Cardiac muscle cell (in vitro differentiated cells and primary cell): Measurements from ENCODE around the gene KIAA1549. TPM values are rescaled to one million over a fixed set of nuclear protein-coding genes. Genes with fewer than 3 reads are reported as not detected.
"Not testable (repeated sequence)": the region's sequence is repeated elsewhere in the genome, so short reads cannot be mapped to it uniquely, and the experiment has no call there.

ENCODE experiments used
- DNase-seq, 2 donors: peaks; one replicate each; pipeline versions ENCODE4 v3.0.0 to v3.0.0-alpha.2; 2010 to 2017; ENCODE audit warnings: low read depth in 1 of 2, low spot score in 1 of 2
- H3K27ac ChIP-seq: fragments of 200-600 bp; sonication (generic); 2 replicates; pipeline ENCODE4 v1.5.1; 2016
- H3K27me3 ChIP-seq: fragments of 200-600 bp; sonication (generic); 2 replicates; pipeline ENCODE4 v1.6.0; 2016; ENCODE audit warnings: control low read depth
- H3K36me3 ChIP-seq: fragments of 200-600 bp; sonication (generic); 2 replicates; pipeline ENCODE4 v1.5.1; 2016; ENCODE audit warnings: control low read depth
- H3K4me1 ChIP-seq: fragments of 200-600 bp; sonication (generic); 2 replicates; pipeline ENCODE4 v1.8.1; 2017; ENCODE audit warnings: low read depth, mild to moderate bottlenecking, mixed run types
- H3K4me3 ChIP-seq: fragments of 200-600 bp; sonication (generic); 2 replicates; pipeline ENCODE4 v1.5.1; 2016; ENCODE audit warnings: mild to moderate bottlenecking
- H3K9me3 ChIP-seq: fragments of 200-600 bp; sonication (generic); 2 replicates; pipeline ENCODE4 v1.5.1; 2017; ENCODE audit warnings: low read depth, mild to moderate bottlenecking, control low read depth
- polyA plus RNA-seq: library from polyadenylated mRNA; unstranded; fragments of >200 nt; fragmentation: Nextera tagmentation; extraction: Ambion mirVana; gene quantifications from 2 replicates; pipeline ENCODE4 v1.2.1, GENCODE V29; 2016
- total RNA-seq: library from RNA; depleted of rRNA; stranded (reverse); fragments of >200 nt; gene quantifications from 2 replicates; pipeline ENCODE4 v1.2.3, GENCODE V29; 2016
- TF ChIP-seq, protein P1 (sequence below): IDR thresholded peaks from 2 replicates; pipeline ENCODE4 v1.5.1; 2012; ENCODE audit warnings: low read depth, mild to moderate bottlenecking, low read length

KIAA1549 gene
- total and polyA plus RNA-seq, 2 experiments from 2014 or later: 7.5 to 13.6 TPM

DNA sequence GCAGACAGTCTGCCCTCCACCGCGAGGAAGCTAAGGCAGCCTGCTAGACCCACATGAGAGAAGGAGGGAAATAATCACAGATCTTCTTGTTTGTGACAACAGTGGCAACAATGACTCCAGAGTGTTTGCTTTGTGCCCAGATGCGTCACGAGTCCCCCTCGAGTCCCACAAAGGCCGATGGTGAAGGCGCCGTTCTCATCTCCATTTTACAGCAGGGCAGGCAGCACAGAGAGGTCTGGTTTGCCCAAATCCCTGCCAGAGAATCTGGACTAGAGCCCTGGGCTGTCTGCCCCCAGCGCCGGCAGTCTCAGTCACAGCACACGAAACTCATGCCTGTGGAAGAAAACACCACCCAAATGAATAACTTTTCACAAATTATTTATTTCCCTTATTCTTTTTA is 38.1 kb downstream of the KIAA1549 start:
- TF ChIP-seq, protein P1, sequence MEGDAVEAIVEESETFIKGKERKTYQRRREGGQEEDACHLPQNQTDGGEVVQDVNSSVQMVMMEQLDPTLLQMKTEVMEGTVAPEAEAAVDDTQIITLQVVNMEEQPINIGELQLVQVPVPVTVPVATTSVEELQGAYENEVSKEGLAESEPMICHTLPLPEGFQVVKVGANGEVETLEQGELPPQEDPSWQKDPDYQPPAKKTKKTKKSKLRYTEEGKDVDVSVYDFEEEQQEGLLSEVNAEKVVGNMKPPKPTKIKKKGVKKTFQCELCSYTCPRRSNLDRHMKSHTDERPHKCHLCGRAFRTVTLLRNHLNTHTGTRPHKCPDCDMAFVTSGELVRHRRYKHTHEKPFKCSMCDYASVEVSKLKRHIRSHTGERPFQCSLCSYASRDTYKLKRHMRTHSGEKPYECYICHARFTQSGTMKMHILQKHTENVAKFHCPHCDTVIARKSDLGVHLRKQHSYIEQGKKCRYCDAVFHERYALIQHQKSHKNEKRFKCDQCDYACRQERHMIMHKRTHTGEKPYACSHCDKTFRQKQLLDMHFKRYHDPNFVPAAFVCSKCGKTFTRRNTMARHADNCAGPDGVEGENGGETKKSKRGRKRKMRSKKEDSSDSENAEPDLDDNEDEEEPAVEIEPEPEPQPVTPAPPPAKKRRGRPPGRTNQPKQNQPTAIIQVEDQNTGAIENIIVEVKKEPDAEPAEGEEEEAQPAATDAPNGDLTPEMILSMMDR: no peak
- no peak for DNase-seq
- H3K4me1 ChIP-seq: peaks cover 12% of the 10 kb centered on the region
- H3K27ac ChIP-seq: no peak overlapping the region
- H3K4me3 ChIP-seq: no peak overlapping the region
- no peaks in the 10 kb centered on the region for H3K27me3 ChIP-seq
- H3K9me3 ChIP-seq: no peaks in the 10 kb centered on the region
- H3K36me3 ChIP-seq: no peaks in the 10 kb centered on the region

DNA sequence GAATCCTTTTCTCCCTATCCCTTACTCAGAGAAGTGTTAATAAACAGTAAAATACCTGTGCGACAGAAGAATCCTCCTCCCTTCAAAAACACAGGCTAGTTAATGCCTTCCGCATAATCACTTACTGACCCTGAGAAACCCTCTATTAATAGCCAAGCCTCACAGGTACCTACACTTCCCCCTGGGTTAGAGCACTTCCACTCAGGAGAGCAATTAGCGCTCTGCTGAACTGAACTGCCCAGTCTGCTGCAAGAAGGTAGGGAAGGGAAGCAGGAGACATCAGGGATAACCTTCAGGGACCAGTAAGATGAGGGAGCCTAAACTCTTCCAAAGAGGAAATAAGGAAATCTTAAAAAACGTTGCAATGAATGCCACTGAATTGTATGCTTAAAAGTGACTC is 39.6 kb downstream of the KIAA1549 start:
- Histone ChIP-seq H3K4me1 (peaks cover 12% of the 10 kb centered on the region), H3K36me3 (no peaks in the 10 kb centered on the region), H3K27me3 (no peaks in the 10 kb centered on the region), H3K9me3 (no peaks in the 10 kb centered on the region), H3K27ac (peak overlapping the region; percentile 45), H3K4me3 (no peak overlapping the region)
- TF ChIP-seq, protein P1: no peak
- peak in 1 of 2 donors; percentile 37 for DNase-seq

DNA sequence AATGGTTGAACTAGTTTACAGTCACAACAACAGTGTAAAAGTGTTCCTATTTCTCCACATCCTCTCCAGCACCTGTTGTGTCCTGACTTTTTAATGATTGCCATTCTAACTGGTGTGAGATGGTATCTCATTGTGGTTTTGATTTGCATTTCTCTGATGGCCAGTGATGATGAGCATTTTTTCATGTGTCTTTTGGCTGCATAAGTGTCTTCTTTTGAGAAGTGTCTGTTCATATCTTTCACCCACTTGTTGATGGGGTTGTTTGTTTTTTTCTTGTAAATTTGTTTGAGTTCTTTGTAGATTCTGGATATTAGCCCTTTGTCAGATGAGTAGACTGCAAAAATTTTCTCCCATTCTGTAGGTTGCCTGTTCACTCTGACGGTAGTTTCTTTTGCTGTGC is 40.6 kb downstream of the KIAA1549 start:
- H3K36me3 ChIP-seq, H3K9me3 ChIP-seq, DNase-seq, H3K27me3 ChIP-seq, H3K4me3 ChIP-seq, H3K27ac ChIP-seq: not testable (repeated sequence)
- peaks cover 14% of the 10 kb centered on the region for H3K4me1 ChIP-seq

DNA sequence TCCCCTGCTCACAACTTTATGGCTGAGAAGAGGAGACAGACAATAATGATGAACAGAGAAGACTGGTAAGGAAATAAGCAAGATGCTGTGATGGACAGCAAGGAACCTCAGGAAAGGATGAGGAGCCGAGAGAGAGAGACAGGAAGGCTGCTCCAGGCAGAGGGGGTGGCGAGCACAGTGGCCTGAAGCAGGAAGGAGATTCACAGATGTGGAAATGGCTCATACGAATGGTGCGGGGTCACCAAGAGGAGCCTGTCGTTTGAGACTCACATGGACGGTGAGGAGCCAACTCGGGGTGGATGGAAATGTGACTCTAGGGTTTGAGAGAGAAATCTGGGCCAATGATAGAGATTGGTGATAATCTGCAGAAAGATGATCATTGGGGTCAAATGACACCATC is 43.7 kb downstream of the KIAA1549 start:
- DNase-seq: no peak
- H3K27ac ChIP-seq: no peak overlapping the region
- H3K4me1 ChIP-seq: peaks cover 26% of the 10 kb centered on the region
- TF ChIP-seq, protein P1: no peak
- H3K4me3 ChIP-seq: no peak overlapping the region
- H3K36me3 ChIP-seq: no peaks in the 10 kb centered on the region
- no peaks in the 10 kb centered on the region for H3K27me3 ChIP-seq
- no peaks in the 10 kb centered on the region for H3K9me3 ChIP-seq

DNA sequence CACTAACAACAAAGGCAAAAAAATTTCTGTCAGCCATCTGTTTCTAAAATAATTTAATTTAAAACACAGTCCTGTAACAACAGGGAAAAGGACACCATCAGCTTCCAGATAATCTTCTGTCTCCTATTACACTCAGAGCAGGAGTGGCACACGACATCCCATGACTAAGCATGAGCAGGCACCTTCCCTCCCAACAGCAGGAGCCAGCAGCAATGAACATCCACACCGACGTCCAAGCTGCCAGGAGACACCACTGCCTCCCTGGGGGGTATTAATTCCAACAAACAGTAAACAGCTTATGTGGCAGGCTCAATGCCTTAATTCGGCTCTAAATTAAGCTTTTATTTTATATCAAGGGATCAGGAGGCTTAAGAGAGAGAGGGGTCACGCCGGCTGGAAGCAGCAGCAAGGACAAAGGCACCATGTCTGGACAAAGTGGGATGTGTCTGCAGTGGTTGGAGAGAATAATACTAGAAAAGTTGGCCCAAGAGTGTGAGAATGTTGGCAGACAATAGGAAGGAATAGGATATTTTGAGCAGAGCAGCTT is 45.7 kb downstream of the KIAA1549 start:
- TF ChIP-seq, protein P1: no peak
- H3K36me3 ChIP-seq: no peaks in the 10 kb centered on the region
- H3K4me3 ChIP-seq: no peak overlapping the region
- peaks cover 18% of the 10 kb centered on the region for H3K4me1 ChIP-seq
- no peaks in the 10 kb centered on the region for H3K27me3 ChIP-seq
- H3K9me3 ChIP-seq: no peaks in the 10 kb centered on the region
- H3K27ac ChIP-seq: peak overlapping the region; percentile 27
- peak; percentile 45 to 69 for DNase-seq

DNA sequence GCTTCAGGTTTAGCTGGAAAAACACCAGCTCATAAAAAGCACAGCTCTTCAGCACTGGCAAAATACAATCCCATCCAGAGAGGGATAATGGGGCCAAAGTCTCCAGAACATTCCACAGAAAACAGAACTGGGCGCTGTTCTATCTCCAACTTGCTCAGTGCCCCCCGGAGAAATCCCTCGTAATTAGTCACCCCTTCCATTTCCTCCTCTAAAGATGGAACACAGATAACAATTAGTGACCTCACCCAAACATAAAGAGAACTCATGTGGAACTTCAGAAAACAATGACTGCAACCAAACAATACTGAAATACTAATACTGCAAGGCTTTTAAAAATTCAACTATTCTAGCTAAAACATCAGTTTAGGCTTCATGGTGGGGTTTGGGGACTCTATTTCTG is 46.3 kb downstream of the KIAA1549 start:
- Histone ChIP-seq H3K4me3 (no peak overlapping the region), H3K36me3 (no peaks in the 10 kb centered on the region), H3K4me1 (peaks cover 18% of the 10 kb centered on the region), H3K9me3 (no peaks in the 10 kb centered on the region), H3K27me3 (no peaks in the 10 kb centered on the region), H3K27ac (no peak overlapping the region)
- peak in 1 of 2 donors; percentile 58 for DNase-seq
- TF ChIP-seq, protein P1: no peak
